NT2/D1 (cell line): ENCODE measurements around the gene CYP1A1.

ENCODE experiments used
- SUZ12 ChIP-seq: IDR thresholded peaks from 2 replicates; pipeline ENCODE4 v1.6.1; 2011; ENCODE audit not compliant: insufficient read length, insufficient read depth; ENCODE audit errors: extremely low read depth
- YY1 ChIP-seq: IDR thresholded peaks from 2 replicates; pipeline ENCODE4 v1.6.1; 2011; ENCODE audit not compliant: insufficient read length, insufficient read depth
- ZNF274 ChIP-seq: IDR thresholded peaks from 2 replicates; pipeline ENCODE4 v1.6.1; 2011; ENCODE audit warnings: mild to moderate bottlenecking, low read depth, low read length

DNA sequence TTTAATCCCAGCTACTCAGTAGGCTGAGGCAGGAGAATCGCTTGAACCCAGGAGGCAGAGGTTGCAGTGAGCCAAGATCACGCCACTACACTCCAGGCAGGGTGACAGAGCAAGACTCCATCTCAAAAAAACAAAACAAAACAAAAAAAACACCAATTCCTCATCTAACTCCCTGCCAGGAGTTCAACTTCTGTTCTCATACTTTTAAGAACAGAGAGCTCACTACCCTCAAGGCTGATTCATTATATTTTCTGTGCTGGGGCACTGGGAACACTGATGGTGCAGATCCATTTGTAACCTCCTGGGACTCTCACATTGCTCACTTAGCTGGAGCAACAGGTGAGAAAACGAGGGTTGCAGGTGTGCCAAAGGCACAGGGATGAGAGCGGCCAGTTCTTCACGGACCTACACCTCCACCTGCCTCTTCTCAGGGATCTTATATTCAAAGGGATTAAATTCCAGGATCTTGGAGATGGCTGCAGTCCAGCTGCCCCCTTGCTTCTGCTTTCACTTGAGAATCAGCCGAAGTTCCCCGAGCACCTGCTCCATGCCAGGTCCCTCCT lies 44.2 kb upstream of the CYP1A1 start:
- TF ChIP-seq ZNF274 (no peak), SUZ12 (no peak), YY1 (no peak)
